CD14-positive monocyte (primary cell): ENCODE results near the gene SECISBP2. TPM values are rescaled to one million over a fixed set of nuclear protein-coding genes. Genes with fewer than 3 reads are reported as not detected.
A peak's percentile ranks its signal among the peaks of the same experiment; 100 is the strongest.

Source experiments
- DNase-seq, 3 donors: peaks; one replicate each; pipeline ENCODE4 v3.0.0-alpha.2; 2011 to 2022
- H2AFZ ChIP-seq: 2 replicates; pipeline ENCODE4 v1.6.0; 2012; ENCODE audit warnings: mild to moderate bottlenecking, low read depth, low read length, inconsistent platforms; ENCODE audit not compliant: insufficient read depth, poor library complexity, severe bottlenecking
- H3K27ac ChIP-seq, 2 donors: 1 replicate in 1 of 2; 2 replicates in 1 of 2; pipeline ENCODE4 v1.5.1; 2012 to 2013; ENCODE audit warnings: low read length in 2 of 2, control low read depth in 1 of 2, inconsistent platforms in 1 of 2, low read depth in 1 of 2, mild to moderate bottlenecking in 1 of 2
- H3K27me3 ChIP-seq, 2 donors: one replicate each; pipeline versions ENCODE4 v1.6.0 to v1.6.1; 2011 to 2013; ENCODE audit warnings: low read length in 2 of 2; ENCODE audit not compliant: control insufficient read depth in 2 of 2, insufficient read depth in 2 of 2
- H3K36me3 ChIP-seq, 2 donors: replicated peaks in 1 of 2; 1 replicate in 1 of 2; 2 replicates in 1 of 2; pipeline versions ENCODE4 v1.5.1 to v1.6.1; 2012 to 2013; ENCODE audit warnings: low read length in 2 of 2, control low read depth in 1 of 2, inconsistent platforms in 1 of 2, mild to moderate bottlenecking in 1 of 2; ENCODE audit not compliant: insufficient read depth in 2 of 2, control insufficient read depth in 1 of 2
- H3K4me1 ChIP-seq, 2 donors: 1 replicate in 1 of 2; 2 replicates in 1 of 2; pipeline versions ENCODE4 v1.5.1 to v1.6.1; 2012 to 2013; ENCODE audit warnings: low read length in 2 of 2, control low read depth in 1 of 2, inconsistent platforms in 1 of 2, mild to moderate bottlenecking in 1 of 2, moderate library complexity in 1 of 2; ENCODE audit not compliant: insufficient read depth in 2 of 2, control insufficient read depth in 1 of 2
- H3K4me2 ChIP-seq: replicated peaks from 2 replicates; pipeline ENCODE3; 2012; ENCODE audit warnings: low read length, moderate library complexity, mild to moderate bottlenecking; ENCODE audit not compliant: poor library complexity, severe bottlenecking; ENCODE audit errors: extremely low read depth
- H3K4me3 ChIP-seq, 3 experiments: fragments of 200-600 bp in 1 of 3; sonication (generic) in 1 of 3; replicated peaks in 1 of 3; 1 replicate in 2 of 3; 2 replicates in 1 of 3; pipeline ENCODE4 v1.5.1; 2011 to 2013; ENCODE audit warnings: low read length in 3 of 3, mild to moderate bottlenecking in 3 of 3, control low read depth in 2 of 3, low read depth in 2 of 3, inconsistent platforms in 1 of 3, moderate library complexity in 1 of 3
- H3K79me2 ChIP-seq: 2 replicates; pipeline ENCODE4 v1.6.0; 2012; ENCODE audit warnings: mild to moderate bottlenecking, control low read depth, inconsistent platforms, low read length, moderate library complexity; ENCODE audit not compliant: insufficient read depth
- H3K9ac ChIP-seq: 2 replicates; pipeline ENCODE4 v1.6.0; 2017; ENCODE audit warnings: low read length, mild to moderate bottlenecking; ENCODE audit not compliant: insufficient read depth, poor library complexity, severe bottlenecking
- H3K9me3 ChIP-seq, 2 donors: replicated peaks in 1 of 2; 1 replicate in 1 of 2; 2 replicates in 1 of 2; pipeline versions ENCODE4 v1.5.1 to v1.6.1; 2012 to 2013; ENCODE audit warnings: low read length in 2 of 2, control low read depth in 1 of 2; ENCODE audit not compliant: control insufficient read depth in 1 of 2, insufficient read depth in 1 of 2
- H4K20me1 ChIP-seq: 2 replicates; pipeline ENCODE4 v1.6.0; 2012; ENCODE audit warnings: mild to moderate bottlenecking, low read length, control low read depth, moderate library complexity; ENCODE audit not compliant: insufficient read depth
- H3K27ac Mint-ChIP-seq, 7 donors: one replicate each; pipeline ENCODE4 v1.8.0; 2020; ENCODE audit warnings: mild to moderate bottlenecking in 7 of 7, mixed read lengths in 7 of 7, moderate library complexity in 6 of 7, inconsistent platforms in 2 of 7
- H3K27me3 Mint-ChIP-seq, 3 donors: one replicate each; pipeline ENCODE4 v1.8.0; 2021 to 2022; ENCODE audit warnings: low read depth in 3 of 3, mild to moderate bottlenecking in 3 of 3, mixed read lengths in 3 of 3, moderate library complexity in 3 of 3, inconsistent platforms in 1 of 3
- H3K36me3 Mint-ChIP-seq, 2 donors: one replicate each; pipeline ENCODE4 v1.8.0; 2020; ENCODE audit warnings: mixed read lengths in 2 of 2, inconsistent platforms in 1 of 2, mild to moderate bottlenecking in 1 of 2
- H3K4me1 Mint-ChIP-seq: one replicate; pipeline ENCODE4 v1.8.0; 2020; ENCODE audit warnings: mild to moderate bottlenecking, mixed read lengths
- H3K4me3 Mint-ChIP-seq, 2 donors: one replicate each; pipeline ENCODE4 v1.8.0; 2020; ENCODE audit warnings: mild to moderate bottlenecking in 2 of 2, mixed read lengths in 2 of 2, moderate library complexity in 1 of 2
- H3K9me3 Mint-ChIP-seq, 7 donors: one replicate each; pipeline ENCODE4 v1.8.0; 2020 to 2022; ENCODE audit warnings: mixed read lengths in 7 of 7, mild to moderate bottlenecking in 6 of 7, moderate library complexity in 6 of 7, inconsistent platforms in 2 of 7
- CTCF ChIP-seq: fragments of 200-600 bp; IDR thresholded peaks from one replicate; pipeline ENCODE4 v1.8.0; 2022; ENCODE audit warnings: antibody characterized with exemption, mild to moderate bottlenecking
- WGBS: methylation state at CpG from one replicate; pipeline ENCODE4 v1.1.5; 2013; ENCODE audit warnings: missing lambda C conversion rate; ENCODE audit not compliant: insufficient coverage; 5-methylcytosine and 5-hydroxymethylcytosine counted together
- intact Hi-C, 2 donors: fragments of 100-400 bp; cut with micrococcal nuclease; formaldehyde crosslinking; loops; one replicate each; pipeline versions ENCODE4 v1.15.0 to v1.15.1; 2023
- polyA plus RNA-seq, 3 donors: library from polyadenylated mRNA; depleted of rRNA in 1 of 3; unstranded in 2 of 3; stranded (reverse) in 1 of 3; fragments of 300-500 nt in 2 of 3; fragments of >200 nt in 1 of 3; fragmentation: Illumina TruSeq in 2 of 3; gene quantifications; 1 replicate in 2 of 3; 2 replicates in 1 of 3; pipeline ENCODE4 v1.2.3, GENCODE V29; 2012 to 2021

Gene SECISBP2
- polyA plus RNA-seq, 3 donors = 8.6 to 51.4 (median 9.8) TPM

DNA sequence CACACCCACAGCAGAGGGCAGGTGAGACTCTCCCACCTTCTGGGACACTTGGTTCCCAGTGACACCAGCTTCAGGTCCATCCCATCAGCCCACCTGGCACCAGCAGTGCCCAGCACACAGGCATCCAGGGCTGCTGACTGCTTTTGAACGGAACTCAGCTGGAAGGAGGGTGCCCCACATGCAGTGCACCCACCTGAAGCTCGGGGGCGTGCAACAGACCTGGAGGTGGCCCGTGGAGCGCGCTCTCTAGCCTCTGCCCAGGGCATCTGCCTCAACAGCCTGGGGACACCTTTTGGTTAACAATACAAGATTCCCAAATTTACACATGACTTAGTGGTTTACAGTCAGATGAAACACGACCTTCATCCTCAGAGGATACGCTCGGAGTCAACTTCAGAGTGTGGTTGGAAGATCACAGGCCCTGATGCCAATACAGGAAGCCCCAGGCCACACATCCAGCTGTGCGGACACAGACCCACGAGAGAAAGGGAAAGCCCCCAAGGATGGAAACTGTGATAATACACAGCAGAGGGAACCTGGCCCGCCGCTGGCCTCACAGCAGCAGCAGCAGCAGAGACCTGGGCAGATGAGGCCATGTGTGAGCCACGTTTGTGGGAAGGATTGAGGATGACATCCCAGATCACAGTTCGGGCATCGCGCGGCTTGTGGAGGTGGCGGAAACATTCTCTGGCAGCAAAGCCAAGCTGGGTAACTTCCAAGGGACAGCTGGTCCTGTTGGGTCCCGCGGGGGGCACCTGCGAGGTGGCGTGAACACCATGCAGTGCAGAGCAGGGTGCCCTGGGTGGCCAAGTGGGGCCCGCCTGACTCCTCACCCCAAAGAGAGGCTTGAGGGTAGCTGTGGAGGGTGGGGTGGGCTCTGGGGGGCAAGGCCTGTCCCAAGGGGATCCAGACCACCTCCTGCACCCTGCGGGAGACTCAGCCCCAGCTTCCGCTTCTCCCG, 64.0 kb downstream of the SECISBP2 start:
- Histone ChIP-seq H3K36me3 (peaks cover 91 to 92% of the 10 kb centered on the region in 2 donors), H2AFZ (no peak overlapping the region), H3K4me3 (no peak overlapping the region), H3K79me2 (peaks cover 19% of the 10 kb centered on the region), H3K4me1 (peaks cover 43 to 53% of the 10 kb centered on the region in 2 donors), H4K20me1 (no peaks in the 10 kb centered on the region), H3K9ac (peak overlapping the region; percentile 34), H3K9me3 (no peaks in the 10 kb centered on the region), H3K27me3 (no peaks in the 10 kb centered on the region), H3K27ac (peak overlapping the region; percentile 1 to 65), H3K4me2 (no peak overlapping the region)
- DNase-seq = no peak
- TF ChIP-seq CTCF = no peak
- Mint-ChIP-seq H3K27ac (peak overlapping the region; percentile 46 to 84 (median 75)), H3K27me3 (peaks cover 0 to 1% (median 0%) of the 10 kb centered on the region in 3 donors), H3K9me3 (peaks cover 0 to 3% (median 0%) of the 10 kb centered on the region in 7 donors), H3K4me3 (no peak overlapping the region), H3K4me1 (peaks cover 60% of the 10 kb centered on the region), H3K36me3 (peaks cover 85 to 90% of the 10 kb centered on the region in 2 donors)
- intact Hi-C loops = loop anchor here (5.0 to 10.0 kb wide), 4 partner anchors 65 to 172 kb away; partner anchors contain the start of genes SECISBP2 (in 2 of the 2) and CKS2 (in 1 of the 2)
- WGBS = 90% methylated on average over 25 of the region's 27 CpGs

DNA sequence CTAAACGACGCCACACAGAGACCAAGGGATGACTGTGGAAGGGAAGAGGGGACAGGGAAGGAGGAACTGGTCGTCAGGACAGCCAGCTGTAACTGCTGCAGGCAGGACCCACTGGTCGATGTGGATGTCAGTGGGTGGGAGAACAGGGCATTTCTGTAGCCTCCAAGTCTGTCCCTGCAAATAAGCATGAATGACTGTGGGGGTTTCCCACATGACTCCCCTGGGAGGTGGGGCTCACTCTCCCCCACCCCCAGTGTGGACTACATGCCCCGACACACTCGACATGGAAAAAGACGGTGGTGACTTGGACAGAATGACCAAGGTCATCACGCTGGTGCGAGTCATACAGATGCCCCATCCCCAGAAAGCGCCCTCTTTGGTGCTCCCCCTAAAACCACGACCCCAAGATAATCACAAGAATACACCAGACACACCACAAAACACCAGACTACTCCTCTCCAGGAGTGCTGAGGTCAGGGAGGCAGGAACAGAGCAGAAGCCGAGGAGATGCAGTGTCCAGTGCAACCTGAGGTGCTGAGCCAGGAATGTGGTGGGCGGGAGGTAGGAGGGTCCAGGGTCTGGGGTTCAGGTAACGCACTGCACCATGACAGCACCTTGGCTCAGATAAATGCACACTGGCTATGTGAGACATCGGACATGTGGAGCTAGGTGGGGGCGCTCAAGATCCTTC, 64.9 kb downstream of the SECISBP2 start:
- Histone ChIP-seq H4K20me1 (no peaks in the 10 kb centered on the region), H3K4me1 (peaks cover 52 to 62% of the 10 kb centered on the region in 2 donors)
- 90% methylated on average over 12 of the region's 16 CpGs for WGBS

More for the DNA sequence above, 64.9 kb downstream of the SECISBP2 start:
- Mint-ChIP-seq H3K4me1 (peaks cover 68% of the 10 kb centered on the region), H3K36me3 (peaks cover 82 to 89% of the 10 kb centered on the region in 2 donors), H3K27me3 (peaks cover 0 to 1% (median 0%) of the 10 kb centered on the region in 3 donors), H3K9me3 (peaks cover 0 to 3% (median 0%) of the 10 kb centered on the region in 7 donors), H3K4me3 (no peak overlapping the region), H3K27ac (peak overlapping the region in 5 of 7 donors; percentile 8 to 84 (median 63))
- no peak overlapping the region for H3K4me3 ChIP-seq
- H3K4me2 ChIP-seq = no peak overlapping the region
- no peaks in the 10 kb centered on the region for H3K27me3 ChIP-seq
- H3K27ac ChIP-seq = peak overlapping the region in 1 of 2 donors; percentile 65
- no peak overlapping the region for H2AFZ ChIP-seq
- peaks cover 19% of the 10 kb centered on the region for H3K79me2 ChIP-seq
- no peak for TF ChIP-seq CTCF
- no peaks in the 10 kb centered on the region for H3K9me3 ChIP-seq
- intact Hi-C loops = loop anchor here (5.0 to 10.0 kb wide), 4 partner anchors 66 to 172 kb away; partner anchors contain the start of genes SECISBP2 (in 2 of the 2) and CKS2 (in 1 of the 2)
- H3K9ac ChIP-seq = no peak overlapping the region
- peaks cover 86 to 88% of the 10 kb centered on the region in 2 donors for H3K36me3 ChIP-seq
- peak in 1 of 3 donors; percentile 36 for DNase-seq
